A549 (cell line): ENCODE results near the gene TEX9. TPM values are rescaled to one million over a fixed set of nuclear protein-coding genes. Genes with fewer than 3 reads are reported as not detected.

ENCODE experiments used
- ATAC-seq, 2 experiments: fragments of 200-7000 bp in 1 of 2; fragments of >200 bp in 1 of 2; cut with Nextera tagmentation in 1 of 2; cut with Tn5 transposase in 1 of 2; 3 replicates each; pipeline versions ENCODE4 v1.8.0 to v1.9.1; 2018 to 2020; ENCODE audit warnings: mild to moderate bottlenecking in 1 of 2, moderate library complexity in 1 of 2
- CTCF ChIA-PET: fragments of 300-600 bp; sonication (Branson Sonifier 250); formaldehyde crosslinking; extraction: SDS; loops from one replicate; lab custom pipeline; 2021; ENCODE audit warnings: antibody characterized with exemption, inconsistent platforms; lab: Yijun Ruan, JAX
- POLR2A ChIA-PET: fragments of 350-600 bp; formaldehyde crosslinking; extraction: SDS; loops from one replicate; lab custom pipeline; 2021; ENCODE audit warnings: antibody characterized with exemption, inconsistent platforms; lab: Yijun Ruan, JAX
- DNase-seq, 2 experiments: peaks; one replicate each; pipeline versions ENCODE4 v3.0.0 to v3.0.0-alpha.2; 2011 to 2016; ENCODE audit warnings: low read depth in 1 of 2, low spot score in 1 of 2
- FAIRE-seq: peaks from 2 replicates; lab custom pipeline; 2011; peaks lifted over from hg19 to GRCh38; lab: Jason Lieb, UNC
- H3K27ac ChIP-seq, 2 experiments: fragments of >200 bp; sonication (Bioruptor Twin); formaldehyde crosslinking; 3 replicates each; pipeline ENCODE4 v1.5.1; 2016 to 2017
- H3K4me1 ChIP-seq: fragments of >200 bp; sonication (Bioruptor Twin); formaldehyde crosslinking; 3 replicates; pipeline ENCODE4 v1.6.1; 2016
- H3K4me2 ChIP-seq: fragments of >200 bp; sonication (Bioruptor Twin); formaldehyde crosslinking; 3 replicates; pipeline ENCODE4 v1.6.1; 2016
- H3K4me3 ChIP-seq: fragments of >200 bp; sonication (Bioruptor Twin); formaldehyde crosslinking; 3 replicates; pipeline ENCODE4 v1.5.1; 2016
- H3K9me3 ChIP-seq: fragments of >200 bp; sonication (Bioruptor Twin); formaldehyde crosslinking; 3 replicates; pipeline ENCODE4 v1.6.1; 2016
- BHLHE40 ChIP-seq: IDR thresholded peaks from 2 replicates; pipeline ENCODE4 v1.6.1; 2012; ENCODE audit warnings: low read depth, low read length, inconsistent platforms
- CBX8 ChIP-seq: fragments of 200-600 bp; sonication (generic); IDR thresholded peaks from 2 replicates; pipeline ENCODE4 v1.6.1; 2016
- CHD2 ChIP-seq: fragments of 150-350 bp; IDR thresholded peaks from 2 replicates; pipeline ENCODE4 v1.6.1; 2014; ENCODE audit warnings: low read length; ENCODE audit not compliant: partially characterized antibody
- FOSL2 ChIP-seq, 2 experiments: fragments of 450-650 bp in 1 of 2; fragments of >200 bp in 1 of 2; sonication (Bioruptor Twin) in 1 of 2; formaldehyde crosslinking; IDR thresholded peaks; 2 replicates each; pipeline versions ENCODE4 v1.5.0 to v1.6.1; 2016 to 2020; ENCODE audit warnings: mild to moderate bottlenecking in 1 of 2, moderate library complexity in 1 of 2
- HOXB5 ChIP-seq: fragments of 250-450 bp; sonication (Bioruptor Pico); IDR thresholded peaks from 2 replicates; pipeline ENCODE4 v1.5.0; 2020; ENCODE audit warnings: mild to moderate bottlenecking, moderate library complexity
- KDM5A ChIP-seq: fragments of 200-600 bp; sonication (generic); IDR thresholded peaks from 2 replicates; pipeline ENCODE4 v1.6.1; 2016; ENCODE audit warnings: antibody characterized with exemption, mild to moderate bottlenecking
- MAFK ChIP-seq: fragments of 450-650 bp; IDR thresholded peaks from 2 replicates; pipeline ENCODE4 v1.6.1; 2014; ENCODE audit not compliant: partially characterized antibody
- MYC ChIP-seq: IDR thresholded peaks from 2 replicates; pipeline ENCODE4 v1.6.1; 2012; ENCODE audit warnings: mild to moderate bottlenecking, inconsistent platforms, low read length, improper control_type of control experiment, borderline replicate concordance
- POLR2A ChIP-seq: IDR thresholded peaks from 2 replicates; pipeline ENCODE4 v1.6.1; 2012; ENCODE audit warnings: mild to moderate bottlenecking, low read length
- POLR2AphosphoS2 ChIP-seq: conservative IDR thresholded peaks from 2 replicates; pipeline ENCODE4 v1.6.1; 2012; ENCODE audit warnings: low read length, improper control_type of control experiment, inconsistent platforms
- RFX5 ChIP-seq: fragments of 450-650 bp; IDR thresholded peaks from 2 replicates; pipeline ENCODE4 v1.7.1; 2014; ENCODE audit warnings: antibody characterized with exemption, mild to moderate bottlenecking, moderate library complexity
- WGBS: methylation state at CpG from one replicate; pipeline ENCODE4 v1.1.6; 2017; ENCODE audit errors: missing lambda C conversion rate; 5-methylcytosine and 5-hydroxymethylcytosine counted together
- polyA plus RNA-seq, 4 experiments: library from polyadenylated mRNA; depleted of rRNA in 3 of 4; stranded (reverse); fragments of >200 nt; fragmentation: RNase III in 1 of 4; extraction: RNeasy Plus Mini Kit Qiagen cat#74134 plus additional on column Dnase treatment in 1 of 4; gene quantifications; 2 replicates in 3 of 4; 3 replicates in 1 of 4; pipeline ENCODE4 v1.2.3, GENCODE V29; 2011 to 2017
- TF ChIP-seq, protein P1 (sequence below): IDR thresholded peaks from 2 replicates; pipeline ENCODE4 v1.6.1; 2012; ENCODE audit warnings: low read depth, borderline replicate concordance
- TF ChIP-seq, protein P2 (sequence below): fragments of >200 bp; sonication (Bioruptor Twin); formaldehyde crosslinking; IDR thresholded peaks from 3 replicates; pipeline ENCODE4 v1.5.1; 2016
- TF ChIP-seq, protein P3 (sequence below): IDR thresholded peaks from 2 replicates; pipeline ENCODE4 v1.6.1; 2012
- TF ChIP-seq, protein P4 (sequence below): fragments of >200 bp; sonication (Bioruptor Twin); formaldehyde crosslinking; IDR thresholded peaks from 3 replicates; pipeline ENCODE4 v1.6.1; 2016

Gene TEX9
- polyA plus RNA-seq, 2 of the 4 experiments (the other 2 are of a cell fraction), result 7.7 to 13.3 TPM

DNA sequence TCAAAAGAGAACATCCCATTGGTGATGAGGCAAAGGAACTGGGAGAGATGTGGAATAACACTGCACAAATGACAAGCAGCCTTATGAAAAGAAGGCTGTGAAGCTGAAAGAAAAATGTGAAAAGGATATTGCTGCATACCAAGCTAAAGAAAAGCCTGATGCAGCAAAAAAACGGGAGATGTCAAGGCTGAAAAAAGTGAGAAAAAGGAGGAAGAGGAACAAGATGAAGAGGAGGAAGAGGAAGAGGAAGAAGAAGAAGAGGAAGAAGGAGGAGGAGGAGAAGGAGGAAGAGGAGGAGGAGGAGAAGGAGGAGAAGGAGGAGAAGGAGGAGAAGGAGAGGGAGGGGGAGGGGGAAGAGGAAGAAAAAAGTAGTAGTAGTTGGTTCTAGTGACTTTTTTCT, 41.8 kb upstream of the TEX9 start:
- TF ChIP-seq MAFK (peak; percentile 86), KDM5A (no peak)
- TF ChIP-seq, all 56 proteins: peak for 1
- WGBS, result 6% methylated on average over 1 of the region's 1 CpG
- H3K9me3 ChIP-seq, result no peaks in the 10 kb centered on the region
- ChIA-PET POLR2A (no interaction called here), CTCF (interaction anchor here (0.6 kb wide), 1 partner anchor 1267 kb away, joined by 3 read pairs; no protein-coding TSS in a partner anchor)
- no peak overlapping the region for H3K4me3 ChIP-seq
- H3K4me1 ChIP-seq, result no peaks in the 10 kb centered on the region
- no peak for DNase-seq
- no peak overlapping the region for H3K27ac ChIP-seq
- FAIRE-seq, result no peak
- no peak overlapping the region for H3K4me2 ChIP-seq
- ATAC-seq, result no peak

DNA sequence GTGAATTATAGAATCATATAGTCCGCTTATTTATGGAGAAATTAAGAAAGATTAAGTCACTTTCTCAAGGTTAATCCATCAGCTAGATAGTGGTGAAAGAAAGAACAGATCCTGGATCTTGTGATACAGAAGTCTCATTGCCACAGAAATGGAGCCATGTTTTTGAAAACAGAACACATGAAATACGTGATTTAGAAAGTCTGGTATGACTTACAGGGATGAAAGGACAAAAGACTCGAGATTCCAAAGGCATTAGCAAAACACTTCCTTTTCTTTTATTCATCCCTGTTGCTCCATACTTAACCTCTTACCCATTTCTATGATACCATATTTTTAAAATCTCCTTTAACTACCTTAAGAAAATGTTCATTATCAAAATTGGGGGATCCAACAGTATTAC, 40.0 kb upstream of the TEX9 start:
- Histone ChIP-seq H3K4me3 (no peak overlapping the region), H3K4me1 (no peaks in the 10 kb centered on the region), H3K27ac (no peak overlapping the region), H3K4me2 (no peak overlapping the region), H3K9me3 (no peaks in the 10 kb centered on the region)
- no peak for ATAC-seq
- POLR2A ChIA-PET, result no interaction called here
- peak in 1 of 2 experiments; percentile 9 for DNase-seq
- CTCF ChIA-PET, result no interaction called here
- FAIRE-seq, result peak; percentile 32
- 9% methylated on average over 3 of the region's 3 CpGs for WGBS
- TF ChIP-seq HOXB5 (CRISPR knock-in tag), result no peak
- no peak for TF ChIP-seq CHD2
- TF ChIP-seq CBX8, result no peak
- no peak for TF ChIP-seq POLR2AphosphoS2
- no peak for TF ChIP-seq POLR2A
- no peak for TF ChIP-seq FOSL2 (IDR thresholded peaks at IDR 0.05)
- TF ChIP-seq FOSL2 (CRISPR knock-in tag; IDR thresholded peaks at IDR 0.05), result no peak
- TF ChIP-seq RFX5, result no peak
- TF ChIP-seq MYC, result no peak
- no peak for TF ChIP-seq BHLHE40
- TF ChIP-seq, protein P1, sequence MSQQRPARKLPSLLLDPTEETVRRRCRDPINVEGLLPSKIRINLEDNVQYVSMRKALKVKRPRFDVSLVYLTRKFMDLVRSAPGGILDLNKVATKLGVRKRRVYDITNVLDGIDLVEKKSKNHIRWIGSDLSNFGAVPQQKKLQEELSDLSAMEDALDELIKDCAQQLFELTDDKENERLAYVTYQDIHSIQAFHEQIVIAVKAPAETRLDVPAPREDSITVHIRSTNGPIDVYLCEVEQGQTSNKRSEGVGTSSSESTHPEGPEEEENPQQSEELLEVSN, result no peak

DNA sequence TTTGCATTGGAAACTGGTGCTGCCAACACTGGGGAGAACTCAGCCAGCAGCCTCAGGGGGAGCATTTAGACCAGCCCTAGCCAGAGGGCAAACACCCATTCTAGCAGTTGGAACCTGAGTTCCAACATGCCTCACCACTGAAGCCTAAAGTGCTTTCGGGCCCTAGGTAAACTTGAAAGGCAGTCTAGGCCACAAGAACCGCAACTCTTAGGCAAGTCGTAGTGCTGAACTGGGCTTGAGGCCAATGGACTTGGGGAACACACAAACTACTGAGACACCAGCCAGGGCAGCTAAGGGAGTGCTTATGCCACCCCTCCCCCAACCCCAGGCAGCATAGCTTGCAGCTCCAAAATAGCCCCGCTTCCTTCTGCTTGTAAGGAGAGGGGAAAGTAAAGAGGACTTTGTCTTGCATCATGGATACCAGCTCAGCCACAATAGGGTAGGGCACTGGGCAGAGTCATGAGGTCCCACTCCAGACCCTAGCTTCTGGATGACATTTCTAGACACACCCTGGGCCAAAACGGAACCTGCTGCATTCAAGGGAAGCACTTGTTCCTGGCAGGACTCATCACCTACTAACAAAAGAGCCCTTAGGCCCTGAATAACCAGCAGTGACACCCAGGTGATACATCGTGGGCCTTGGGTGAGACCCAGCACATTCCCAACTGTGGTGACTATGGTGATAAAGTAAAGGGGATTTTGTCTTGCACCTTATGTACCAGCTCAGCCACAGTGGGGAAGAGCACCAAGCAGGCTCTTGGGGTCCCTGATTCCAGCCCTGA, 37.3 kb upstream of the TEX9 start:
- Histone ChIP-seq H3K4me2 (no peak overlapping the region), H3K4me1 (no peaks in the 10 kb centered on the region), H3K4me3 (no peak overlapping the region), H3K9me3 (peaks cover 6% of the 10 kb centered on the region; the same call in 1 of the 3 replicates), H3K27ac (no peak overlapping the region)
- no peak for DNase-seq
- POLR2A ChIA-PET, result no interaction called here
- CTCF ChIA-PET, result interaction anchor here (1.4 to 1.5 kb wide), 2 partner anchors 11 to 12 kb away, joined by 3 to 5 read pairs; no protein-coding TSS in a partner anchor
- ATAC-seq, result no peak
- 49% methylated on average over 5 of the region's 6 CpGs for WGBS
- no peak for FAIRE-seq
- TF ChIP-seq, protein P2, sequence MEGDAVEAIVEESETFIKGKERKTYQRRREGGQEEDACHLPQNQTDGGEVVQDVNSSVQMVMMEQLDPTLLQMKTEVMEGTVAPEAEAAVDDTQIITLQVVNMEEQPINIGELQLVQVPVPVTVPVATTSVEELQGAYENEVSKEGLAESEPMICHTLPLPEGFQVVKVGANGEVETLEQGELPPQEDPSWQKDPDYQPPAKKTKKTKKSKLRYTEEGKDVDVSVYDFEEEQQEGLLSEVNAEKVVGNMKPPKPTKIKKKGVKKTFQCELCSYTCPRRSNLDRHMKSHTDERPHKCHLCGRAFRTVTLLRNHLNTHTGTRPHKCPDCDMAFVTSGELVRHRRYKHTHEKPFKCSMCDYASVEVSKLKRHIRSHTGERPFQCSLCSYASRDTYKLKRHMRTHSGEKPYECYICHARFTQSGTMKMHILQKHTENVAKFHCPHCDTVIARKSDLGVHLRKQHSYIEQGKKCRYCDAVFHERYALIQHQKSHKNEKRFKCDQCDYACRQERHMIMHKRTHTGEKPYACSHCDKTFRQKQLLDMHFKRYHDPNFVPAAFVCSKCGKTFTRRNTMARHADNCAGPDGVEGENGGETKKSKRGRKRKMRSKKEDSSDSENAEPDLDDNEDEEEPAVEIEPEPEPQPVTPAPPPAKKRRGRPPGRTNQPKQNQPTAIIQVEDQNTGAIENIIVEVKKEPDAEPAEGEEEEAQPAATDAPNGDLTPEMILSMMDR, result no peak
- TF ChIP-seq, protein P3, sequence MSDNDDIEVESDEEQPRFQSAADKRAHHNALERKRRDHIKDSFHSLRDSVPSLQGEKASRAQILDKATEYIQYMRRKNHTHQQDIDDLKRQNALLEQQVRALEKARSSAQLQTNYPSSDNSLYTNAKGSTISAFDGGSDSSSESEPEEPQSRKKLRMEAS, result no peak

DNA sequence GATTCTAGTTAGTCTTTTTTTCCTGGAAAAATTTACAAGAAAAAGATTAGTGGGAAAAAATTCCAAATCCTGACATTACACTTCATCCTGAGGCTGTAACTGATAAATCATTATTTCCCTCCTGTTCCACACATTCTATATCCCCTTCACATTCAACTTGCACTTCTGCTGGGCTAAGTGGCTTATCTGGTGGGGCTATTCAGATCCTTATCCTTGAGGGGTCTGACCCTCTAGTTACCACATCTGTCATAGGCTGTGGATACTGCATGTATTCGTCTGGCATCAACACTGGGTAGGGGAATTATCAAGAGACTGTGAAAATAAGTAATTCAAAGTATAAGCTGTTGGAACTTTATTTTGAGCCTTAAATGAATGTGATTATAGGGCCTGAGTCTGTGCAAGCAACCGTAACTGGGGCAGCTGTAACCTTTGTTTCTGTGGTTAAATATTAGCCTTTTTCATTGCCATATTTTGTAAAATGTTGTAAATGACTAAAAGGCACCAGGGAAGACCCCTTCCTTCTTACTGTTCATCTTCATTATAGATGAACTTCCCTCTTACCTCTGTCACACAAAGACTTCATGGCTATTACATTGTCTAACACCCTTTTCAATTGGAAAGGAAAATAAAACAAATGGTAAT, 28.0 kb upstream of the TEX9 start:
- H3K4me2 ChIP-seq, result no peak overlapping the region
- no peak for DNase-seq
- no peaks in the 10 kb centered on the region for H3K4me1 ChIP-seq
- H3K9me3 ChIP-seq, result peaks cover 3% of the 10 kb centered on the region; the same call in 1 of the 3 replicates
- TF ChIP-seq, protein P4, sequence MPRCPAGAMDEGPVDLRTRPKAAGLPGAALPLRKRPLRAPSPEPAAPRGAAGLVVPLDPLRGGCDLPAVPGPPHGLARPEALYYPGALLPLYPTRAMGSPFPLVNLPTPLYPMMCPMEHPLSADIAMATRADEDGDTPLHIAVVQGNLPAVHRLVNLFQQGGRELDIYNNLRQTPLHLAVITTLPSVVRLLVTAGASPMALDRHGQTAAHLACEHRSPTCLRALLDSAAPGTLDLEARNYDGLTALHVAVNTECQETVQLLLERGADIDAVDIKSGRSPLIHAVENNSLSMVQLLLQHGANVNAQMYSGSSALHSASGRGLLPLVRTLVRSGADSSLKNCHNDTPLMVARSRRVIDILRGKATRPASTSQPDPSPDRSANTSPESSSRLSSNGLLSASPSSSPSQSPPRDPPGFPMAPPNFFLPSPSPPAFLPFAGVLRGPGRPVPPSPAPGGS, result no peak
- no peak overlapping the region for H3K4me3 ChIP-seq
- ATAC-seq, result no peak
- no peak for FAIRE-seq
- CTCF ChIA-PET, result no interaction called here
- WGBS, result 17% methylated on average over 2 of the region's 2 CpGs
- no peak overlapping the region for H3K27ac ChIP-seq
- POLR2A ChIA-PET, result no interaction called here
